HFFc6 (cell line): ENCODE results near the gene MAP4. TPM values are rescaled to one million over a fixed set of nuclear protein-coding genes. Genes with fewer than 3 reads are reported as not detected.
"Not testable (repeated sequence)": the region's sequence is repeated elsewhere in the genome, so short reads cannot be mapped to it uniquely, and the experiment has no call there.

Experiments
- DNase-seq: peaks from one replicate; pipeline ENCODE4 v3.0.0-alpha.2; 2018
- H3K27ac Mint-ChIP-seq: 2 replicates; pipeline ENCODE4 v1.8.0; 2020; ENCODE audit warnings: mild to moderate bottlenecking, mixed read lengths
- H3K27me3 Mint-ChIP-seq: 2 replicates; pipeline ENCODE4 v1.8.0; 2021; ENCODE audit warnings: mild to moderate bottlenecking, moderate library complexity, mixed read lengths; ENCODE audit not compliant: insufficient read depth
- H3K36me3 Mint-ChIP-seq: 2 replicates; pipeline ENCODE4 v1.8.0; 2021; ENCODE audit warnings: low read depth, mixed read lengths
- H3K4me1 Mint-ChIP-seq: 2 replicates; pipeline ENCODE4 v1.8.0; 2020; ENCODE audit warnings: low read depth, mixed read lengths
- H3K4me3 Mint-ChIP-seq: 2 replicates; pipeline ENCODE4 v1.8.0; 2020; ENCODE audit warnings: mild to moderate bottlenecking, moderate library complexity, mixed read lengths
- H3K9me3 Mint-ChIP-seq: 2 replicates; pipeline ENCODE4 v1.8.0; 2020; ENCODE audit warnings: mild to moderate bottlenecking, mixed read lengths
- total RNA-seq, 6 experiments: library from RNA; stranded (reverse); fragmentation: NEBNext Ultra II Directional; extraction: Animal tissue kit (Norgen Biotek cat#: 25700); gene quantifications; 2 replicates in 1 of 6; 3 replicates in 5 of 6; pipeline ENCODE4 v1.2.3, GENCODE V29; 2021
- TF ChIP-seq, protein P1 (sequence below): fragments of 200-600 bp; sonication (generic); IDR thresholded peaks from 2 replicates; pipeline ENCODE4 v1.5.0; 2021; ENCODE audit warnings: antibody characterized with exemption, mild to moderate bottlenecking

Gene MAP4
- total RNA-seq, 6 experiments from 2014 or later = 294 to 328 (median 312) TPM

DNA sequence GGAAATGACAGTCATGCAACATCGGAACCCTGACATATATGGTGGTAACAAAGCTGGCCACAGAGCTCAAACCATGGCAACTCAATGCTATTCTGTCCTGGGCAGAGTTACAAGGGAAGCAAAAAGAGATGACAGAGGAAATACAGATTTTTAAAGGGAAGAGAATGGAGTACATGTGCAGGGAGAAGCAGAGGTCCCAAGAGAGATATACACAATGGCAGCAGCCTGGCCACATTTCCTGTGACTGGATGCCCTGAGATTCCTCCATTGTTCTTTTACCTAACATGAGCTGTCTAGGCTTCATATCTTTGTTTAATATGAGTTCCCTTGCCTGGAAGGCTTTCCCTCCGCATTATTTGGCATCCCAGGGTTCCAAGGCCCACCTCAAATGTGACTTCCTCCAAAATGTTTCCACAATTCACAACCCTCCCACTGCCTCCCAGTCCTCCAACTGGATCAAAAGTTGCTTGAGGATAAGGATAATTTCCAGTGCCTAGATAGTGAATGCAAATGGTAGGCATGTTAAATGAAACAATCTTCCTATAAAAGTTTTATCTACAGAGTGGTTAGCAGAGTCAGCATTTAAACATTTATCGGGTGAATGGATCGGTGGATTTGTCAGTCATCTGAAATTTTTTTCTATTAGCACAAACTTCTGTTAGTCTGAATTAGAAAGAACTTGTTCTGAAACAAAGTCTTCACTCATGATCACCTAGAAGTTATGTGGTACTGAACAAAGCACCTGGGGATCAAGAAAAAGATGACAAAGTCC lies 127.0 kb downstream of the MAP4 start:
- TF ChIP-seq, protein P1, sequence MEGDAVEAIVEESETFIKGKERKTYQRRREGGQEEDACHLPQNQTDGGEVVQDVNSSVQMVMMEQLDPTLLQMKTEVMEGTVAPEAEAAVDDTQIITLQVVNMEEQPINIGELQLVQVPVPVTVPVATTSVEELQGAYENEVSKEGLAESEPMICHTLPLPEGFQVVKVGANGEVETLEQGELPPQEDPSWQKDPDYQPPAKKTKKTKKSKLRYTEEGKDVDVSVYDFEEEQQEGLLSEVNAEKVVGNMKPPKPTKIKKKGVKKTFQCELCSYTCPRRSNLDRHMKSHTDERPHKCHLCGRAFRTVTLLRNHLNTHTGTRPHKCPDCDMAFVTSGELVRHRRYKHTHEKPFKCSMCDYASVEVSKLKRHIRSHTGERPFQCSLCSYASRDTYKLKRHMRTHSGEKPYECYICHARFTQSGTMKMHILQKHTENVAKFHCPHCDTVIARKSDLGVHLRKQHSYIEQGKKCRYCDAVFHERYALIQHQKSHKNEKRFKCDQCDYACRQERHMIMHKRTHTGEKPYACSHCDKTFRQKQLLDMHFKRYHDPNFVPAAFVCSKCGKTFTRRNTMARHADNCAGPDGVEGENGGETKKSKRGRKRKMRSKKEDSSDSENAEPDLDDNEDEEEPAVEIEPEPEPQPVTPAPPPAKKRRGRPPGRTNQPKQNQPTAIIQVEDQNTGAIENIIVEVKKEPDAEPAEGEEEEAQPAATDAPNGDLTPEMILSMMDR = no peak
- no peaks in the 10 kb centered on the region for H3K9me3 Mint-ChIP-seq
- peaks cover 54% of the 10 kb centered on the region for H3K36me3 Mint-ChIP-seq
- H3K4me3 Mint-ChIP-seq = no peak overlapping the region
- DNase-seq = no peak
- peaks cover 9% of the 10 kb centered on the region for H3K27me3 Mint-ChIP-seq
- H3K4me1 Mint-ChIP-seq = peaks cover 6% of the 10 kb centered on the region; the same call in 1 of the 2 replicates
- no peak overlapping the region for H3K27ac Mint-ChIP-seq

DNA sequence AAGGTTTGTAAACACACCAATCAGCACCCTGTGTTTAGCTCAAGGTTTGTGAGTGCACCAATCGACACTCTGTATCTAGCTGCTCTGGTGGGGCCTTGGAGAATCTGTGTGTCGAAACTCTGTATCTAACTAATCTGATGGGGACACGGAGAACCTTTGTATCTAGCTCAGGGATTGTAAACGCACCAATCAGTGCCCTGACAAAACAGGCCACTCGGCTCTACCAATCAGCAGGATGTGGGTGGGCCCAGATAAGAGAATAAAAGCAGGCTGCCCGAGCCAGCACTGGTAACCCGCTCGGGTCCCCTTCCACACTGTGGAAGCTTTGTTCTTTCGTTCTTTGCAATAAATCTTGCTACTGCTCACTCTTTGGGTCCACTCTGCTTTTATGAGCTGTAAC lies 128.2 kb downstream of the MAP4 start:
- H3K4me1 Mint-ChIP-seq, DNase-seq, H3K9me3 Mint-ChIP-seq, H3K4me3 Mint-ChIP-seq, H3K27ac Mint-ChIP-seq, H3K27me3 Mint-ChIP-seq: not testable (repeated sequence)
- peaks cover 55% of the 10 kb centered on the region for H3K36me3 Mint-ChIP-seq

DNA sequence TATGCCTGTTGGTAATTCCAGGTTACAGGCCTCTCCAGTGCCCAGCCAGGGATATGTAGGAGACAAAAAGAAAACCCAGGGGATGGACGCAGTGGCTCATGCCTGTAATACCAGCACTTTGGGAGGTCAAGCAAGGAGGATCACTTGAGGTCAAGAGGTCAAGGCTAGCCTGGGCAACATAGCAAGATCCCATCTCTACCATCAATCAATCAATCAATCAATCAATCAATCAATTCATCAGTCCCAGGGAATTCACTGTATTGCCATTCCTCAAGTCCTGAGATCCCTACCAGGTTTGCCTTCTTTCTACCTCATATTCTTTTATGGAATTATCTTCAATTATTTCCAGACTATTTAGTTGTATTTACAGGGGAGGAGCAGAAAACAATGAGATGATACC lies 131.0 kb downstream of the MAP4 start:
- Mint-ChIP-seq H3K27me3 (peaks cover 7% of the 10 kb centered on the region), H3K4me3 (no peak overlapping the region), H3K36me3 (peaks cover 34% of the 10 kb centered on the region), H3K27ac (no peak overlapping the region), H3K9me3 (no peaks in the 10 kb centered on the region), H3K4me1 (peaks cover 2% of the 10 kb centered on the region; the same call in 1 of the 2 replicates)
- TF ChIP-seq, protein P1 = no peak
- DNase-seq = no peak

DNA sequence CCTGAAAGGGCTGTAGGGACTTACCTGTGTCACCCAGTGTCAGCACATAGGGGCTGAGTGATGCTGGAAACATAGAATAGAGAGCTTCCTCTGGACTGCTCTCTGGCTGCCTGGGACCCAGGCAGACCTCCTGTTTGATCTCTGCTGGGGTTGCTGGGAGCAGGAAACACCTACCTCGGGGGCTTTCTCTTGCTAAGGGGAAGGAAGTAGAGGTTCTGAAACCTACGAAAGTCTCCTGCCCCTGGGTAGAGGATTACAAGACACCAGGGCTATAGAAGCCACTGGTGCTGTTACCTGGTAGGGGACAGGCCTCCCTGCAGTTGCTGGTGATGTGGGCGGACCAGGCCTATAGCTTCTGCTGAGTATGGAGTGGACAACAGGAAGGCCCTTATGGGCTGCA lies 131.6 kb downstream of the MAP4 start:
- H3K4me1 Mint-ChIP-seq = no peaks in the 10 kb centered on the region
- TF ChIP-seq, protein P1 = no peak
- H3K9me3 Mint-ChIP-seq = no peaks in the 10 kb centered on the region
- H3K36me3 Mint-ChIP-seq = peaks cover 31% of the 10 kb centered on the region
- DNase-seq = no peak
- H3K4me3 Mint-ChIP-seq = no peak overlapping the region
- H3K27me3 Mint-ChIP-seq = peaks cover 7% of the 10 kb centered on the region
- no peak overlapping the region for H3K27ac Mint-ChIP-seq

DNA sequence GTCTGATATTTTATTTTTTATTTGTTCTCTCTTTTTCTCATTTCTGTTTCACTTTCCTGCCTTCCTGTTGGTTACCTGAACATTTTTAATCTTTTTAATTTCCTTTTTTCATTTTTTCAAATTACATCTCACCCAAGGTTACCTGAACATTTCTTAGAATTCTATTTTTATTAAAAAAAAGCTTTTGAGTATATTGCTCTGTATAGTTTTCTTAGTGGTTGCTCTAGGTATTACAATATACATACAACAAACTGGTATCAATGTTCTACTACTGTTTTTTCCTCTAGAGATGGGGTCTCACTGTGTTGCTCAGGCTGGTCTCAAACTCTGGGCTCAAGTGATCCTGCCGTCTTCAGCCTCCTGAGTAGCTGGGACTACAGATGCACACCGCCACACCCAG lies 133.9 kb downstream of the MAP4 start:
- H3K4me1 Mint-ChIP-seq = peaks cover 20% of the 10 kb centered on the region
- TF ChIP-seq, protein P1 = peak; percentile 69
- no peaks in the 10 kb centered on the region for H3K9me3 Mint-ChIP-seq
- H3K27ac Mint-ChIP-seq = no peak overlapping the region
- H3K27me3 Mint-ChIP-seq = peaks cover 9% of the 10 kb centered on the region
- DNase-seq = no peak
- no peak overlapping the region for H3K4me3 Mint-ChIP-seq
- peaks cover 11% of the 10 kb centered on the region for H3K36me3 Mint-ChIP-seq

DNA sequence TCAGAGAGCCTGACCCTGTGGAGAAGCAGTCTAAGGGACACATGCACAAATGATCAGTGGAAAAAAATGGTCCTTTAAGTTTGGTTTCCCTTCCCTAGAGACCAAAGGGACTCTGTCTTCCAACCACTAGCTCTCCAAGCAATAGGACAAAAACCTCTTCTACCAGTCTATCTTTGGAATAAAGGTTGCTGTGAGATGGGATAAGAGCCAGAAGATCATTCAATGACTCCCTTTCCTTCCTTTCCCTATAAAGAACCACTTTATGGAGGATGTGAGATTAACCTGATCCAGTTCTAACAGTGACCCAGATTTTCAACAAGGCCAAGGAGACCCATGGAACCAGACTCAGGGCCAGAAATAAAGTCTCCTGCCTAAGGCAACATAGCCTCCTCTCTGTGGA lies 138.5 kb downstream of the MAP4 start:
- Mint-ChIP-seq H3K36me3 (peaks cover 12% of the 10 kb centered on the region), H3K9me3 (no peaks in the 10 kb centered on the region), H3K4me1 (peaks cover 24% of the 10 kb centered on the region), H3K4me3 (no peak overlapping the region), H3K27ac (peak overlapping the region; percentile 53), H3K27me3 (peaks cover 2% of the 10 kb centered on the region)
- DNase-seq = no peak
- TF ChIP-seq, protein P1 = no peak
